Sciatic nerve (tissue), 2 donors: ENCODE results near the gene RNF215. TPM values are rescaled to one million over a fixed set of nuclear protein-coding genes. Genes with fewer than 3 reads are reported as not detected.

ENCODE experiments used
- ATAC-seq: fragments of 200-7000 bp; cut with Tn5 transposase; one replicate; pipeline ENCODE4 v1.9.1; 2020; ENCODE audit warnings: mild to moderate bottlenecking, moderate library complexity
- DNase-seq: peaks from one replicate; pipeline ENCODE4 v3.0.0-alpha.2; 2020; ENCODE audit warnings: low spot score
- intact Hi-C: fragments of 100-400 bp; cut with DNase I; formaldehyde crosslinking; loops from one replicate; pipeline ENCODE4 v1.14.2; 2022
- total RNA-seq: library from RNA; stranded (reverse); fragmentation: NEBNext Ultra II Directional; extraction: Animal tissue kit (Norgen Biotek cat#: 25700); gene quantifications from one replicate; pipeline ENCODE4 v1.2.1, GENCODE V29; 2021
- donor health status: DM: no; HTN: no; CAD: no.
- donor health status: DM: no; HTN: no; CAD: no.

The RNF215 gene
- total RNA-seq, 1 donor from 2014 or later, result 25.5 TPM

- intact Hi-C loops, result no loop called here
- ATAC-seq, result no peak
Measured at GRCh38 chr22:30373331-30374325, 13.6 kb downstream of the RNF215 start.

GRCh38 chr22:30372915-30373314 lies 14.3 kb downstream of the RNF215 start:
- intact Hi-C loops, result no loop called here
- DNase-seq (no peak), ATAC-seq (no peak)

More at GRCh38 chr22:30373331-30374325, 13.6 kb downstream of the RNF215 start:
- DNase-seq, result no peak

GRCh38 chr22:30371981-30372380 lies 15.2 kb downstream of the RNF215 start:
- DNase-seq (no peak), ATAC-seq (no peak)
- intact Hi-C loops, result no loop called here

- DNase-seq (no peak), ATAC-seq (no peak)
- intact Hi-C loops, result no loop called here
Measured at GRCh38 chr22:30371321-30371720, 15.9 kb downstream of the RNF215 start.

- intact Hi-C loops, result no loop called here
- DNase-seq (no peak), ATAC-seq (no peak)
Measured at GRCh38 chr22:30370641-30371230, 16.5 kb downstream of the RNF215 start.

GRCh38 chr22:30368420-30368819 lies 18.8 kb downstream of the RNF215 start:
- intact Hi-C loops, result no loop called here
- ATAC-seq (no peak), DNase-seq (no peak)

GRCh38 chr22:30365891-30366290 lies 21.3 kb downstream of the RNF215 start:
- intact Hi-C loops, result no loop called here
- DNase-seq (no peak), ATAC-seq (no peak)

- DNase-seq, result no peak
- intact Hi-C loops, result no loop called here
- no peak for ATAC-seq
Measured at GRCh38 chr22:30362651-30363281, 24.4 kb downstream of the RNF215 start.

- intact Hi-C loops, result no loop called here
- DNase-seq (no peak), ATAC-seq (no peak)
Measured at GRCh38 chr22:30361916-30362650, 25.1 kb downstream of the RNF215 start.

- DNase-seq, result no peak
- intact Hi-C loops, result no loop called here
- no peak for ATAC-seq
Measured at GRCh38 chr22:30358541-30358940, 28.7 kb downstream of the RNF215 start.

GRCh38 chr22:30357650-30358215 lies 29.5 kb downstream of the RNF215 start:
- ATAC-seq (no peak), DNase-seq (no peak)
- intact Hi-C loops, result no loop called here

GRCh38 chr22:30357236-30357570 lies 30.0 kb downstream of the RNF215 start:
- DNase-seq, result no peak

GRCh38 chr22:30356449-30357235 lies 30.6 kb downstream of the RNF215 start, which contains the start of the genes CCDC157 and SF3A1:
TSS of gene CCDC157 (plus strand) at chr22:30357007. CDS start at chr22:30366001, 8,994 bp downstream.
TSS of gene SF3A1 (minus strand) at chr22:30356894. CDS start at chr22:30356792, 102 bp downstream.
- intact Hi-C loops, result no loop called here
- peak; percentile 93 for DNase-seq
- peak; percentile 97 for ATAC-seq

More at GRCh38 chr22:30357236-30357570, 30.0 kb downstream of the RNF215 start:
- ATAC-seq, result no peak
- intact Hi-C loops, result no loop called here

GRCh38 chr22:30354644-30355043 lies 32.6 kb downstream of the RNF215 start:
- DNase-seq (no peak), ATAC-seq (no peak)
- intact Hi-C loops, result no loop called here

- DNase-seq, result no peak
- ATAC-seq, result no peak
- intact Hi-C loops, result no loop called here
Measured at GRCh38 chr22:30351226-30351625, 36.0 kb downstream of the RNF215 start.

GRCh38 chr22:30348809-30349208 lies 38.4 kb downstream of the RNF215 start:
- intact Hi-C loops, result no loop called here
- DNase-seq (no peak), ATAC-seq (no peak)

GRCh38 chr22:30348404-30348803 lies 38.8 kb downstream of the RNF215 start:
- ATAC-seq (no peak), DNase-seq (no peak)
- intact Hi-C loops, result no loop called here
